GM23338 (cell line): Measurements from ENCODE around the gene FCN2. TPM values are rescaled to one million over a fixed set of nuclear protein-coding genes. Genes with fewer than 3 reads are reported as not detected.

ENCODE experiments used
- ATAC-seq: fragments of 200-7000 bp; cut with Tn5 transposase; 3 replicates; pipeline ENCODE4 v1.9.1; 2020
- DNase-seq: peaks from one replicate; pipeline ENCODE4 v3.0.0-alpha.2; 2015; ENCODE audit warnings: low spot score
- H2AFZ ChIP-seq: fragments of 200-600 bp; sonication (generic); 2 replicates; pipeline ENCODE4 v1.8.0; 2016; ENCODE audit warnings: antibody characterized with exemption, mild to moderate bottlenecking, moderate library complexity
- H3F3A ChIP-seq: fragments of 200-600 bp; sonication (generic); replicated peaks from 2 replicates; pipeline ENCODE4 v1.8.0; 2017; ENCODE audit warnings: antibody characterized with exemption, mixed run types, low read depth
- H3K27ac ChIP-seq: fragments of 200-600 bp; sonication (generic); 2 replicates; pipeline ENCODE4 v1.6.1; 2016; ENCODE audit warnings: low read depth
- H3K27me3 ChIP-seq: fragments of 200-600 bp; sonication (generic); 2 replicates; pipeline ENCODE4 v1.8.0; 2016; ENCODE audit warnings: mild to moderate bottlenecking, mixed run types, moderate library complexity; ENCODE audit not compliant: insufficient read depth
- H3K36me3 ChIP-seq: fragments of 200-600 bp; sonication (generic); 2 replicates; pipeline ENCODE4 v1.8.0; 2016; ENCODE audit warnings: mild to moderate bottlenecking; ENCODE audit not compliant: insufficient read depth
- H3K4me1 ChIP-seq: fragments of 200-600 bp; sonication (generic); 2 replicates; pipeline ENCODE4 v1.8.0; 2016; ENCODE audit warnings: mild to moderate bottlenecking, moderate library complexity; ENCODE audit not compliant: insufficient read depth
- H3K4me2 ChIP-seq: fragments of 200-600 bp; sonication (generic); 2 replicates; pipeline ENCODE4 v1.7.1; 2017; ENCODE audit warnings: mixed run types
- H3K4me3 ChIP-seq: fragments of 200-600 bp; sonication (generic); 2 replicates; pipeline ENCODE4 v1.6.1; 2016; ENCODE audit warnings: mixed run types
- H3K79me2 ChIP-seq: fragments of 200-600 bp; sonication (generic); replicated peaks from 2 replicates; pipeline ENCODE4 v1.8.0; 2017; ENCODE audit warnings: mild to moderate bottlenecking; ENCODE audit not compliant: insufficient read depth
- H3K9me2 ChIP-seq: fragments of 200-600 bp; sonication (generic); 2 replicates; pipeline ENCODE4 v1.8.0; 2017; ENCODE audit not compliant: insufficient read depth
- H4K20me1 ChIP-seq: fragments of 200-600 bp; sonication (generic); replicated peaks from 2 replicates; pipeline ENCODE4 v1.8.0; 2017; ENCODE audit warnings: mild to moderate bottlenecking; ENCODE audit not compliant: insufficient read depth
- H3K27ac Mint-ChIP-seq: 2 replicates; pipeline ENCODE4 v1.8.0; 2020; ENCODE audit warnings: inconsistent platforms, mild to moderate bottlenecking, moderate library complexity, mixed read lengths
- H3K27me3 Mint-ChIP-seq: 3 replicates; pipeline ENCODE4 v1.8.0; 2022; ENCODE audit warnings: low read depth, mild to moderate bottlenecking, moderate library complexity, mixed read lengths, inconsistent platforms; ENCODE audit not compliant: insufficient read depth, poor library complexity
- H3K36me3 Mint-ChIP-seq: 3 replicates; pipeline ENCODE4 v1.8.0; 2021; ENCODE audit warnings: low read depth, mild to moderate bottlenecking, inconsistent platforms, moderate library complexity, mixed read lengths
- H3K4me1 Mint-ChIP-seq: 3 replicates; pipeline ENCODE4 v1.8.0; 2020; ENCODE audit warnings: mild to moderate bottlenecking, inconsistent platforms, mixed read lengths
- H3K4me3 Mint-ChIP-seq: 3 replicates; pipeline ENCODE4 v1.8.0; 2021; ENCODE audit warnings: moderate library complexity, mild to moderate bottlenecking, inconsistent platforms, mixed read lengths
- H3K9me3 Mint-ChIP-seq: 3 replicates; pipeline ENCODE4 v1.8.0; 2020; ENCODE audit warnings: moderate library complexity, mild to moderate bottlenecking, inconsistent platforms, mixed read lengths
- CREB1 ChIP-seq: fragments of 250-450 bp; sonication (Bioruptor Pico); IDR thresholded peaks from 2 replicates; pipeline ENCODE4 v1.5.0; 2020; ENCODE audit warnings: low read depth, mild to moderate bottlenecking, moderate library complexity
- EZH2phosphoT487 ChIP-seq: fragments of 200-600 bp; sonication (generic); IDR thresholded peaks from one replicate; pipeline ENCODE4 v1.8.1; 2018; ENCODE audit warnings: antibody characterized with exemption; ENCODE audit not compliant: unreplicated experiment
- JUNB ChIP-seq: IDR thresholded peaks from one replicate; pipeline ENCODE4 v1.6.1; 2016; ENCODE audit warnings: antibody characterized with exemption; ENCODE audit not compliant: unreplicated experiment
- NANOG ChIP-seq: IDR thresholded peaks from 2 replicates; pipeline ENCODE4 v1.6.1; 2016; ENCODE audit warnings: antibody characterized with exemption, borderline replicate concordance
- polyA plus RNA-seq: library from polyadenylated mRNA; unstranded; fragments of >200 nt; fragmentation: Nextera tagmentation; extraction: Ambion mirVana; gene quantifications from 2 replicates; pipeline ENCODE4 v1.2.1, GENCODE V29; 2016
- total RNA-seq: library from RNA; depleted of rRNA; stranded (reverse); fragments of >200 nt; shearing (Covaris generic); gene quantifications from 2 replicates; pipeline ENCODE4 v1.2.3, GENCODE V29; 2014
- TF ChIP-seq, protein P1 (sequence below): IDR thresholded peaks from one replicate; pipeline ENCODE4 v1.6.1; 2018; ENCODE audit warnings: antibody characterized with exemption; ENCODE audit not compliant: unreplicated experiment
- TF ChIP-seq, protein P2 (sequence below): fragments of 250-450 bp; sonication (Bioruptor Pico); IDR thresholded peaks from 2 replicates; pipeline ENCODE4 v1.5.0; 2020; ENCODE audit warnings: mild to moderate bottlenecking, moderate library complexity
- TF ChIP-seq, protein P3 (sequence below), 2 experiments: fragments of 200-600 bp in 1 of 2; sonication (generic) in 1 of 2; conservative IDR thresholded peaks; 2 replicates each; pipeline versions ENCODE4 v1.5.1 to v1.6.1; 2016 to 2017; ENCODE audit warnings: antibody characterized with exemption in 2 of 2, low read depth in 2 of 2, mild to moderate bottlenecking in 2 of 2, moderate library complexity in 1 of 2

FCN2 gene
- total and polyA plus RNA-seq, 2 experiments from 2014 or later = not detected

DNA sequence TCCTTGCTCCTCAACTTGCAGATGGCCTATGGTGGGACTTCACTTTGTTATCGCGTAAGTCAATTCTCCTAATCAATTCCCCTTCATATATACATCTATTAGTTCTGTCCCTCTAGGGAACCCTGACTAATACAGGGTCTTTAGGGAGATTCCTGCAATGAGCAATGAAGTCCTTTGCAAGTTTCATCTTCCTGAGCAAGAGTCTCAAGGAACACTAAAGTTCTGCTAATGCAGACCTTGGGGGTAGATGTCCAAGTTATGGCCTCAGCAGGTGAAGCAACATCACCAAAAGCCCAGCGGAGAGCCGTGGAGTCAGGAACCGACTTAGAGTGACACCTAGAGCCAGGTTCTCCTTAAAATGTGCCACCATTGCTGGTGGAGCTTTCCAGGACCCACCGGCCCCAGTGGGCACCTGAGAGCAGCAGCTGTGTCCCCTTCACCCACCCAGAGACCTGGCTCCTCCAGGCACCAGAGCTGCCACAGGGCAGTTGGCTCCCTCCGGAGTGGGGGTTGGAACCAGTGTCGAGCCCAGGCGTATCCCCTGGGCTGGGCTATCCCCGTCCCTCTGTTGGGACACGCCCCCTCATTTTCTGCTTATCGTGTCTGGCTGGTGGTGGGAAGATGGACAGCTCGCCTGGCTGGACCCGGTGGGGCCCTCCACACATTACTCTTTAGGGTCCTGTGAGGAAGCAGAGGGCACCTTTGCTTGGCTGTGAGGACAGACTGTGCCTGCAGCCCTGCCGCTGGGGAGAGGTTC, 48.0 kb downstream of the FCN2 start:
- TF ChIP-seq, protein P1, sequence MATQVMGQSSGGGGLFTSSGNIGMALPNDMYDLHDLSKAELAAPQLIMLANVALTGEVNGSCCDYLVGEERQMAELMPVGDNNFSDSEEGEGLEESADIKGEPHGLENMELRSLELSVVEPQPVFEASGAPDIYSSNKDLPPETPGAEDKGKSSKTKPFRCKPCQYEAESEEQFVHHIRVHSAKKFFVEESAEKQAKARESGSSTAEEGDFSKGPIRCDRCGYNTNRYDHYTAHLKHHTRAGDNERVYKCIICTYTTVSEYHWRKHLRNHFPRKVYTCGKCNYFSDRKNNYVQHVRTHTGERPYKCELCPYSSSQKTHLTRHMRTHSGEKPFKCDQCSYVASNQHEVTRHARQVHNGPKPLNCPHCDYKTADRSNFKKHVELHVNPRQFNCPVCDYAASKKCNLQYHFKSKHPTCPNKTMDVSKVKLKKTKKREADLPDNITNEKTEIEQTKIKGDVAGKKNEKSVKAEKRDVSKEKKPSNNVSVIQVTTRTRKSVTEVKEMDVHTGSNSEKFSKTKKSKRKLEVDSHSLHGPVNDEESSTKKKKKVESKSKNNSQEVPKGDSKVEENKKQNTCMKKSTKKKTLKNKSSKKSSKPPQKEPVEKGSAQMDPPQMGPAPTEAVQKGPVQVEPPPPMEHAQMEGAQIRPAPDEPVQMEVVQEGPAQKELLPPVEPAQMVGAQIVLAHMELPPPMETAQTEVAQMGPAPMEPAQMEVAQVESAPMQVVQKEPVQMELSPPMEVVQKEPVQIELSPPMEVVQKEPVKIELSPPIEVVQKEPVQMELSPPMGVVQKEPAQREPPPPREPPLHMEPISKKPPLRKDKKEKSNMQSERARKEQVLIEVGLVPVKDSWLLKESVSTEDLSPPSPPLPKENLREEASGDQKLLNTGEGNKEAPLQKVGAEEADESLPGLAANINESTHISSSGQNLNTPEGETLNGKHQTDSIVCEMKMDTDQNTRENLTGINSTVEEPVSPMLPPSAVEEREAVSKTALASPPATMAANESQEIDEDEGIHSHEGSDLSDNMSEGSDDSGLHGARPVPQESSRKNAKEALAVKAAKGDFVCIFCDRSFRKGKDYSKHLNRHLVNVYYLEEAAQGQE = no peak
- TF ChIP-seq CREB1 (CRISPR knock-in tag) (no peak), JUNB (no peak), NANOG (no peak), EZH2phosphoT487 (no peak)
- TF ChIP-seq, protein P2, sequence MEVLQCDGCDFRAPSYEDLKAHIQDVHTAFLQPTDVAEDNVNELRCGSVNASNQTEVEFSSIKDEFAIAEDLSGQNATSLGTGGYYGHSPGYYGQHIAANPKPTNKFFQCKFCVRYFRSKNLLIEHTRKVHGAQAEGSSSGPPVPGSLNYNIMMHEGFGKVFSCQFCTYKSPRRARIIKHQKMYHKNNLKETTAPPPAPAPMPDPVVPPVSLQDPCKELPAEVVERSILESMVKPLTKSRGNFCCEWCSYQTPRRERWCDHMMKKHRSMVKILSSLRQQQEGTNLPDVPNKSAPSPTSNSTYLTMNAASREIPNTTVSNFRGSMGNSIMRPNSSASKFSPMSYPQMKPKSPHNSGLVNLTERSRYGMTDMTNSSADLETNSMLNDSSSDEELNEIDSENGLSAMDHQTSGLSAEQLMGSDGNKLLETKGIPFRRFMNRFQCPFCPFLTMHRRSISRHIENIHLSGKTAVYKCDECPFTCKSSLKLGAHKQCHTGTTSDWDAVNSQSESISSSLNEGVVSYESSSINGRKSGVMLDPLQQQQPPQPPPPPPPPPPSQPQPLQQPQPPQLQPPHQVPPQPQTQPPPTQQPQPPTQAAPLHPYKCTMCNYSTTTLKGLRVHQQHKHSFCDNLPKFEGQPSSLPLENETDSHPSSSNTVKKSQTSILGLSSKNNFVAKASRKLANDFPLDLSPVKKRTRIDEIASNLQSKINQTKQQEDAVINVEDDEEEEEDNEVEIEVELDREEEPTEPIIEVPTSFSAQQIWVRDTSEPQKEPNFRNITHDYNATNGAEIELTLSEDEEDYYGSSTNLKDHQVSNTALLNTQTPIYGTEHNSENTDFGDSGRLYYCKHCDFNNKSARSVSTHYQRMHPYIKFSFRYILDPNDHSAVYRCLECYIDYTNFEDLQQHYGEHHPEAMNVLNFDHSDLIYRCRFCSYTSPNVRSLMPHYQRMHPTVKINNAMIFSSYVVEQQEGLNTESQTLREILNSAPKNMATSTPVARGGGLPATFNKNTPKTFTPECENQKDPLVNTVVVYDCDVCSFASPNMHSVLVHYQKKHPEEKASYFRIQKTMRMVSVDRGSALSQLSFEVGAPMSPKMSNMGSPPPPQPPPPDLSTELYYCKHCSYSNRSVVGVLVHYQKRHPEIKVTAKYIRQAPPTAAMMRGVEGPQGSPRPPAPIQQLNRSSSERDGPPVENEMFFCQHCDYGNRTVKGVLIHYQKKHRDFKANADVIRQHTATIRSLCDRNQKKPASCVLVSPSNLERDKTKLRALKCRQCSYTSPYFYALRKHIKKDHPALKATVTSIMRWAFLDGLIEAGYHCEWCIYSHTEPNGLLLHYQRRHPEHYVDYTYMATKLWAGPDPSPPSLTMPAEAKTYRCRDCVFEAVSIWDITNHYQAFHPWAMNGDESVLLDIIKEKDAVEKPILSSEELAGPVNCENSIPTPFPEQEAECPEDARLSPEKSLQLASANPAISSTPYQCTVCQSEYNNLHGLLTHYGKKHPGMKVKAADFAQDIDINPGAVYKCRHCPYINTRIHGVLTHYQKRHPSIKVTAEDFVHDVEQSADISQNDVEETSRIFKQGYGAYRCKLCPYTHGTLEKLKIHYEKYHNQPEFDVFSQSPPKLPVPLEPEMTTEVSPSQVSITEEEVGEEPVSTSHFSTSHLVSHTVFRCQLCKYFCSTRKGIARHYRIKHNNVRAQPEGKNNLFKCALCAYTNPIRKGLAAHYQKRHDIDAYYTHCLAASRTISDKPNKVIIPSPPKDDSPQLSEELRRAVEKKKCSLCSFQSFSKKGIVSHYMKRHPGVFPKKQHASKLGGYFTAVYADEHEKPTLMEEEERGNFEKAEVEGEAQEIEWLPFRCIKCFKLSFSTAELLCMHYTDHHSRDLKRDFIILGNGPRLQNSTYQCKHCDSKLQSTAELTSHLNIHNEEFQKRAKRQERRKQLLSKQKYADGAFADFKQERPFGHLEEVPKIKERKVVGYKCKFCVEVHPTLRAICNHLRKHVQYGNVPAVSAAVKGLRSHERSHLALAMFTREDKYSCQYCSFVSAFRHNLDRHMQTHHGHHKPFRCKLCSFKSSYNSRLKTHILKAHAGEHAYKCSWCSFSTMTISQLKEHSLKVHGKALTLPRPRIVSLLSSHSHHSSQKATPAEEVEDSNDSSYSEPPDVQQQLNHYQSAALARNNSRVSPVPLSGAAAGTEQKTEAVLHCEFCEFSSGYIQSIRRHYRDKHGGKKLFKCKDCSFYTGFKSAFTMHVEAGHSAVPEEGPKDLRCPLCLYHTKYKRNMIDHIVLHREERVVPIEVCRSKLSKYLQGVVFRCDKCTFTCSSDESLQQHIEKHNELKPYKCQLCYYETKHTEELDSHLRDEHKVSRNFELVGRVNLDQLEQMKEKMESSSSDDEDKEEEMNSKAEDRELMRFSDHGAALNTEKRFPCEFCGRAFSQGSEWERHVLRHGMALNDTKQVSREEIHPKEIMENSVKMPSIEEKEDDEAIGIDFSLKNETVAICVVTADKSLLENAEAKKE (CRISPR knock-in tag) = no peak
- TF ChIP-seq, protein P3, sequence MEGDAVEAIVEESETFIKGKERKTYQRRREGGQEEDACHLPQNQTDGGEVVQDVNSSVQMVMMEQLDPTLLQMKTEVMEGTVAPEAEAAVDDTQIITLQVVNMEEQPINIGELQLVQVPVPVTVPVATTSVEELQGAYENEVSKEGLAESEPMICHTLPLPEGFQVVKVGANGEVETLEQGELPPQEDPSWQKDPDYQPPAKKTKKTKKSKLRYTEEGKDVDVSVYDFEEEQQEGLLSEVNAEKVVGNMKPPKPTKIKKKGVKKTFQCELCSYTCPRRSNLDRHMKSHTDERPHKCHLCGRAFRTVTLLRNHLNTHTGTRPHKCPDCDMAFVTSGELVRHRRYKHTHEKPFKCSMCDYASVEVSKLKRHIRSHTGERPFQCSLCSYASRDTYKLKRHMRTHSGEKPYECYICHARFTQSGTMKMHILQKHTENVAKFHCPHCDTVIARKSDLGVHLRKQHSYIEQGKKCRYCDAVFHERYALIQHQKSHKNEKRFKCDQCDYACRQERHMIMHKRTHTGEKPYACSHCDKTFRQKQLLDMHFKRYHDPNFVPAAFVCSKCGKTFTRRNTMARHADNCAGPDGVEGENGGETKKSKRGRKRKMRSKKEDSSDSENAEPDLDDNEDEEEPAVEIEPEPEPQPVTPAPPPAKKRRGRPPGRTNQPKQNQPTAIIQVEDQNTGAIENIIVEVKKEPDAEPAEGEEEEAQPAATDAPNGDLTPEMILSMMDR (conservative IDR thresholded peaks at IDR 0.05; ENCODE audit: low read depth in 2 of 2) = no peak
- no peaks in the 10 kb centered on the region for H3K36me3 ChIP-seq
- no peaks in the 10 kb centered on the region; the same call in 1 of the 3 replicates for H3K4me1 Mint-ChIP-seq
- 0 out of 2 replicates have a peak, but pooled peaks cover 3% of the 10 kb centered on the region for H3K9me2 ChIP-seq
- no peak for DNase-seq
- no peaks in the 10 kb centered on the region for H3K4me1 ChIP-seq
- peaks cover 8% of the 10 kb centered on the region for H3K27me3 Mint-ChIP-seq
- no peaks in the 10 kb centered on the region for H3K79me2 ChIP-seq
- no peaks in the 10 kb centered on the region; the same call in 1 of the 3 replicates for H3K9me3 Mint-ChIP-seq
- H3K36me3 Mint-ChIP-seq = no peaks in the 10 kb centered on the region; the same call in 2 of the 3 replicates
- H2AFZ ChIP-seq = no peak overlapping the region
- no peaks in the 10 kb centered on the region for H4K20me1 ChIP-seq
- H3K27ac ChIP-seq = no peak overlapping the region
- no peaks in the 10 kb centered on the region for H3K27me3 ChIP-seq
- H3K4me2 ChIP-seq = no peak overlapping the region
- H3F3A ChIP-seq = no peaks in the 10 kb centered on the region
- H3K4me3 Mint-ChIP-seq = no peak overlapping the region
- no peak overlapping the region for H3K27ac Mint-ChIP-seq
- H3K4me3 ChIP-seq = no peak overlapping the region
- ATAC-seq = no peak
